H7 (cell line): ENCODE measurements around the gene CPSF4L. TPM values are rescaled to one million over a fixed set of nuclear protein-coding genes. Genes with fewer than 3 reads are reported as not detected.
A peak's percentile ranks its signal among the peaks of the same experiment; 100 is the strongest.

Source experiments
- DNase-seq: peaks from one replicate; pipeline ENCODE4 v3.0.0; 2012
- H3K27me3 ChIP-seq: 2 replicates; pipeline ENCODE4 v1.6.0; 2011; ENCODE audit warnings: mild to moderate bottlenecking, low read length; ENCODE audit not compliant: control insufficient read depth, insufficient read depth
- H3K36me3 ChIP-seq: replicated peaks from 2 replicates; pipeline ENCODE4 v1.5.1; 2011; ENCODE audit warnings: low read length; ENCODE audit not compliant: control insufficient read depth, insufficient read depth
- H3K4me3 ChIP-seq: 2 replicates; pipeline ENCODE4 v1.5.1; 2011; ENCODE audit warnings: low read depth, mild to moderate bottlenecking, control low read depth, low read length, moderate library complexity; ENCODE audit not compliant: insufficient read depth
- total RNA-seq: library from RNA; depleted of rRNA; stranded (reverse); fragments of >200 nt; shearing (Covaris generic); gene quantifications from 2 replicates; pipeline ENCODE4 v1.2.3, GENCODE V29; 2014

CPSF4L gene
- total RNA-seq, 1 experiment from 2014 or later, result not detected

DNA sequence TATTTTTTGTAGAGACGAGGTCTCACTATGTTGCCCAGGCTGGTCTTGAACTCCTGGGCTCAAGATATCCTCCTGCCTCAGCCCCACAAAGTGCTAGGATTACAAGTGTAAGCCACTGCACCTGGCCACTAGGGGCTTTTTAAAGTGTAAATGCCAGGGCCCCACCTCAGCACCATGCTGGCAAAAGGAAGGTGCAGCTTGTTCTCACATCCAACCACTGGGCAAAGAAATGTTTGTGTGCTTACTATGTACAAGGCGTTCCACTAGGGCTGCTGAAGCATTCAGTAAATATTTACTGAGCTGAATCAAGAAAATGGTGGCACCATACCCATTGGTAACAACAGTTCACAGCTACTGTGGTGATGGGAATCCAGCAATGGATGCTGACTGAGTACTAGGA is 46.2 kb downstream of the CPSF4L start:
- no peak overlapping the region for H3K4me3 ChIP-seq
- no peaks in the 10 kb centered on the region for H3K27me3 ChIP-seq
- DNase-seq, result peak; percentile 41
- no peaks in the 10 kb centered on the region for H3K36me3 ChIP-seq

DNA sequence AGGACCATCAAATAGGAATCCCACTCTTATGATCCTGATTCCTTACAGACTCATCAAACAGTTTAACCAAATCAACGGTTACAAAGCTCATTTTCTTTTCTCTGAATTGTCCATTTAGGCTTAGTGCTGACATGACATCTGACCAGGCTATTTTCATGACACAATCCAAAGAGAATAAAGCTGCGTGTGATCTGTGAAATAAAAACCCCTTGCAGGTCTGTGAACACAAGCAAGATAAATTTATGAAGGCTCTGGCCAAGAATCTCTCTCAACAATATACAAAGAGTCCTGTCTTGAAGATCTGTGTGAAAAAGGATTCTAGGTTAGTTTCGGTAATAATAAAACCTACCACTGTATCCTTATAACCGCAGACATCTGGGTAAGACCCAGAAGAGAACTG is 46.8 kb downstream of the CPSF4L start:
- no peak for DNase-seq
- no peak overlapping the region for H3K4me3 ChIP-seq

DNA sequence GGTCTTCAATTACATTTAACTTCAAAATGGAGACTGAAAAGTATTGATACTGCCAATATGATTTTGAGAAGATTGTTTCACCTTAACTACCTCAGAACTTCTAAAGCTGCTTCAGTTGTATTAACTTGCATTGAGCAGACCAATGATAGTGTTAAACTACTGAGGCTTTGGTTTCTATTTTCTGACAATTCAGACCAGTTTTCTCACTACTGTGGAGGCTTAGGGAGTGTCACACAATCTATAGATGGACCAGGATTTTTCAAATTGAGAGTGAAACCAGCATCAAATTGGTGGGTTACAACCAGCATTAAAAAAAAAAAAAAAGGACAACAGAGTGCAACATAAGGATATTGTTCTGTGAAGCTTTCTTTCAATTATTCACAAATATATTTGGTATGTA is 47.7 kb downstream of the CPSF4L start:
- Histone ChIP-seq H3K27me3 (no peaks in the 10 kb centered on the region), H3K36me3 (peaks cover 3% of the 10 kb centered on the region), H3K4me3 (no peak overlapping the region)
- no peak for DNase-seq

More for the DNA sequence above, 46.8 kb downstream of the CPSF4L start:
- Histone ChIP-seq H3K36me3 (no peaks in the 10 kb centered on the region), H3K27me3 (no peaks in the 10 kb centered on the region)

DNA sequence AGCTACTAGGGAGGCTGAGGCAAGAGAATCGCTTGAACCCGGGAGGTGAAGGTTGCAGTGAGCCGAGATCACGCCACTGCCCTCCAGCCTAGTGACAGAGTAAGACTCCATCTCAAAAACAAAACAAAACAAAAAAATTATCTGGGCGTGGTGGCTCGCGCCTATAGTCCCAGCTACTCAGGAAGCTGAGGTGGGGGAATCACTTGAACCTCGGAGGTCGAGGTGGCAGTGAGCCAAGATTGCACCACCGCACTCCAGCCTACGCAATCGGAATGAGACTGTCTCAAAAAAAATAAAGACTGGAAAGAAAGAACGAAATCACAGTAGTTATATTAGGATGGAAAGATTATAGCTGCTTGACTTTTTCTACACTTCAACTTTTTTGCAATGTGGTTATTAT is 49.9 kb downstream of the CPSF4L start:
- H3K27me3 ChIP-seq, result no peaks in the 10 kb centered on the region
- H3K4me3 ChIP-seq, result no peak overlapping the region
- DNase-seq, result no peak
- H3K36me3 ChIP-seq, result peaks cover 13% of the 10 kb centered on the region

DNA sequence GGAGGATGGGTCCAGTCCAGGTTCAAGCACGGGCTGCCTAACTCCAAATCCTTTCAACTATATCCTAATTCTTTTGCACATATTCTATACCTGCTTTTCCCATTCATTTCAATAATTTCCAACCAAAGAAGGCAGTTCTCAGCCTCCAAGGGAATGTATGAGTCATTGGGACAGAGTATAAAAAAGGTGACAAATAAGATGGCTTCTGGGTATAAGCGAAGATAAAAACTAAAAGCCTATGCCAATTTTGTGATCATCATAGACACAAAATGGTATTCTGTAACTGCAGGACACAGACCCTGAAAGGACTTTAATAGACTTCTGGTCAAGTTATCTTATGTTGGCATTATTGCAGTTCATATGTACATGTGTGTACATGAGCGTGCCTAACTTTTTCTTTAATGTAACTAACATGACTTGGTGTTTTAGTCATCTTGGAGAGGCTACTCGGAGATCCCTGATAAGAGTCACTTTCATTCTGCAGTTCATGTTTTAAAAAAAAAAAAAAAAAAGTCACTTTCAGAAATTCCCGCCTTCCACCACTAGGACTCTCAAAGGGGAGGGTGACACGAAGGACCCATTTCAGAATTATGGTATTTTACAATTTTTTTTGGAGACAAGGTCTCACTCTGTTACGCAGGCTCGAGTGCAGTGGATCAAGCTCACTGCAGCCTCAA is 51.5 kb downstream of the CPSF4L start:
- DNase-seq, result peak; percentile 79

DNA sequence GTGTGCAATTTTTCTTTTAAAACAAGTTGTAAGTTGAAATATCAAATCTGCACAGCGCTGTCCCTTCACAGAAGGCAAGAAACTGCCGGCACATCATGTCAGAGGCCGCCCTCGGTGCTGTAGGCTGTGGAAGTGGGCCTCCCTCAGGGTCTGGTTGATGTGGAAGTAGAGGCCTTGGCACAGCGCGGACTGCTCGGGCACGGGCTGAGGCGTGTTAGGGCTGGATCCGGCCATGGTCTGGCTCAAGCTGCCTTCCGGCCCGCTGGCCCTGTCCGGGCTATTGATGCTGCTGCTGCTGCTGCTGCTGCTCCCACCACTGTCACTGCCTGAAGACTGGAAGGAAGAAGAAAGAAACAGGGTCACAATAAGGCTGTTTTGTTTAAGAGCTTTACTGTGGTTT is 52.2 kb downstream of the CPSF4L start:
- DNase-seq, result no peak
- Histone ChIP-seq H3K27me3 (no peaks in the 10 kb centered on the region), H3K36me3 (peaks cover 24% of the 10 kb centered on the region), H3K4me3 (no peak overlapping the region)

More for the DNA sequence above, 51.5 kb downstream of the CPSF4L start:
- peaks cover 24% of the 10 kb centered on the region for H3K36me3 ChIP-seq
- H3K27me3 ChIP-seq, result no peaks in the 10 kb centered on the region
- H3K4me3 ChIP-seq, result no peak overlapping the region

DNA sequence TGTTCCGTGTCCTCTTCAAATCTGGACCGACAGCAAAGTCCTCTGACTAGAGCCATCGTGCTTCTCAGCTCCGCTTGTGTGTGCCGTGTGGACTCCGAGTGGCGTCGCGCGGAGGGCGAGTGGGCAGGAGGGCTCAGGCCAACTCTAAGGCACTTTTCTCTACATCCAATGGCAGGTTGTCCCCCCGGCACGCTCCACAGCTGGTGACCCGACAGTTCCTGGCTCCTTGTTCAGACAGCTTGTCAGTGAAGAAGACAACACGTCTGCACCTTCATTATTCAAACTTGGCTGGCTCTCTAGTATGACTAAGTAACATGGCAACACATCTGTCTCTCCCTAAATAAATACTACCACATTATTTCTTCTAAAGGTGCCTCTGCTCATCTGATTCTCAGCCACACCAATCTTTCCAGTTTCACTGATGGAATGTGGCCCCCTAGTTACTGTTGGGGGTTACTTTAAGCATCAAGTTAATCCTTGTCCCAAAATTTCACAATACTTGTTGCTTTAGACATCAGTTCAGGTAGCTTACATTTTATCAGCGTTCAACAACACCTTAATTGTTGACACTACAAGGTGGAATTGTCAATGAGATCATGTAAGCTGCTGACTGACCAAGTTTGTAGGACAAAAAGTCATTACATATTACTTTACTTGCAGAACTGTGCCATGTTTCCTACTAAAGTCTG is 53.4 kb downstream of the CPSF4L start:
- DNase-seq, result no peak
- H3K4me3 ChIP-seq, result no peak overlapping the region
- no peaks in the 10 kb centered on the region for H3K27me3 ChIP-seq
- peaks cover 29% of the 10 kb centered on the region for H3K36me3 ChIP-seq

DNA sequence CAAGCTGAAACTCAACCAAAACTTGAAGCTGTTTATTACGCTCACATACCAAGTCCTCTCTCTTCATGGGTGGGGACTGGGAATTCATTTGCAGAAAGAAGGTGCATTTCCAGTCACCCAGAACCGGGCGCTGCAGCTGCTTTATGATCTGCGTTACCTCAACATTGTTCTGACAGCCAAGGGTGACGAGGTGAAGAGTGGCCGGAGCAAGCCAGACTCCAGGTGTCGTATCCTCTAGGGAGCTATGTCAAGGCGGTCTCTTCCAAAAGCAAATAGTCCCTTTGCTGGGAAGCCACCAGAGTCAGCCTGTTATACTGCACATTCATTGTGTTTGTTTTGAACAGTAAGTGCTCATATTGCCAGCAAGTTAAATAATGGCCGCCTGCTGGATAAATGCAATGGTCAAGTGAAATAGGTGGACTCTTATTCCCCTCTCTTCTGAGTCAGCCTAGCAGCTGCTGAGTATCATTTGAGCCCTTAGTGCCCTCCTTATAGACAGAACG is 56.2 kb downstream of the CPSF4L start:
- DNase-seq, result no peak
- Histone ChIP-seq H3K4me3 (no peak overlapping the region), H3K36me3 (peaks cover 47% of the 10 kb centered on the region), H3K27me3 (no peaks in the 10 kb centered on the region)

DNA sequence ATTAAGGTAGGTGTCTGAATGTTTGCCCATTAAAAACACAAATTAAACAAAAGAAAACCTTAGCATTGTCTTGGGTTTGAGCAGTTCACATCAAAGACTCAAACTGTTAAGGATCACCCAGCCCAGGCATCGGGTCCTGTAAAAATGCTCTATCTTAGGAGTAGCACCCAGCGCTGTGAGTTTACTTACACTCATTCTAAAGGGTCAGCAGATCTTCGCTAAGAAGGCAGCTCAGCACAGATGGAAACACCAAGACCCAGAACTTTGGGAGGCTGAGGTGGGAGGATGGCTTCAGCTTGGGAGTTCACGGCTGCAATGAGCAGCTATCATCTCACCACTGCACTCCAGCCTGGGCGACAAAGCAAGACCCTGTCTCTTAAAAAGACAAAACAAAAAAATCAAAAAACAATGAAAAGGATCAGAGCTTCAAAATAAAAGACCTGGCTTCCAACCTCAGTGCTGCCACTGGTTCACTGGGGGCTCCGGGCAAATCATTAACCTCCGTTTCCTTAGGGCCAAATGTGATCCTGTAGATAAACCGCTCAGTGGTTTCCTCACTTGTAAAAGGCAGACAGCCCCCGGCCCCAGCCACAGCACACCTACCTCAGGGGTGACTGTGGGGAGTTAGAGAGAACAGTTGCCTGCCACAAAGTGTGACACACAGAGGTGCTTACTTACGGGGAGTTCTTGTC is 57.7 kb downstream of the CPSF4L start:
- no peak for DNase-seq
- peaks cover 54% of the 10 kb centered on the region for H3K36me3 ChIP-seq
- no peaks in the 10 kb centered on the region for H3K27me3 ChIP-seq
- no peak overlapping the region for H3K4me3 ChIP-seq

DNA sequence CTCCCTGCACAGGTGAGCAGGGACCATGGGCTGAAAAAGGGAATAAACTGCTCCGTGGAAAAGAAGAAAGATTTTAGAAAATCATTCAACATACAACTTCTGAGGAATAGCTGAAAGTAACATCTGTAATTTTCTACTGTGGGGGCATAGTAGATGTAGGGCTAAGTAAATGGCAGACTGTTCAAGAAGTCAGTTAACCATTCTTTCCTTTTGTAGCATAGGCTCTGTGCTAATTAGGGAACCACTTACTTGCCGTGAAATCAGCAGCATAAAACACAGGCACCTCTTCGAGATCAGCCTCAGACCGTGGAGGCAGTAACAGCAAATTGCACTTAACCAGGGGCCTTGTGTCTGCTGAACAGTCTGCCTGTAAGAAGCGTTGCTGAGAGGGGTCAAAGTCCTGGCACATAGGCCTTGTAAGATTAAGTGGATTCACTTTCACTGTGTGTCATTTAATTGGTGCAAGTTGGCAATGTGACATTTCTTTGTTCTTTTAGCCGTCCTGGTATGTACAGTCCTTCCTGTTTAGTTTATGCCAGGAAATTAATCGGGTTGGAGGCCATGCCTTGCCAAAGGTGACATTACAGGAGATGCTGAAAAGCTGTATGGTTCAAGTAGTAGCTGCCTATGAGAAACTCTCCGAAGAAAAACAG is 58.4 kb downstream of the CPSF4L start:
- Histone ChIP-seq H3K27me3 (no peaks in the 10 kb centered on the region), H3K4me3 (no peak overlapping the region), H3K36me3 (peaks cover 54% of the 10 kb centered on the region)
- no peak for DNase-seq

DNA sequence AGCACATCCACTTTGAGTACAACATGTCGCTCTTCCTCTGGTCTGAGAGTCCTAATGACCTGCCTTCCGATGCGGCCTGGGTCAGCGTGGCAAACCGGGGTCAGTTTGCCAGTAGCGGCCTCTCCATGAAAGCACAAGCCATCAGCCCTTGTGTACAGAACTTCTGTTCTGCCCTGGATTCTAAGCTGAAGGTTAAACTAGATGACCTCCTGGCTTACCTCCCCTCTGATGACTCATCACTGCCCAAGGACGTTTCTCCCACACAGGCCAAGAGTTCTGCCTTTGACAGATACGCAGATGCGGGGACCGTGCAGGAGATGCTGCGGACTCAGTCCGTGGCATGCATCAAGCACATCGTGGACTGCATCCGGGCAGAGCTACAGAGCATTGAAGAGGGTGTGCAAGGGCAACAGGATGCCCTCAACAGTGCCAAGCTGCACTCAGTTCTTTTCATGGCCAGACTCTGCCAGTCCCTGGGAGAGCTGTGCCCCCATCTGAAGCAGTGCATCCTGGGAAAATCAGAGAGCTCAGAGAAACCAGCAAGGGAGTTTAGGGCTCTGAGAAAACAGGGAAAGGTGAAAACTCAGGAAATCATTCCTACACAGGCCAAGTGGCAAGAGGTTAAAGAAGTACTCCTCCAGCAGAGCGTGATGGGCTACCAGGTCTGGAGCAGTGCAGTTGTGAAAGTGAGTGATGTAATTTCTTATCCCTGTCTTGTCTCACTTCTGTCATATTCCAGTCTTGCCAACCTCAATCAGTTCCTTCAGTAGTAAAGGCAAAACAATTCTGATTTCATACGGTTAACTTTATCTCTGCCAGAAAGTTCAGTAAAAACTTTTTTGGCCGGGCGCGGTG is 60.2 kb downstream of the CPSF4L start:
- Histone ChIP-seq H3K4me3 (no peak overlapping the region), H3K36me3 (peaks cover 62% of the 10 kb centered on the region), H3K27me3 (no peaks in the 10 kb centered on the region)
- no peak for DNase-seq

DNA sequence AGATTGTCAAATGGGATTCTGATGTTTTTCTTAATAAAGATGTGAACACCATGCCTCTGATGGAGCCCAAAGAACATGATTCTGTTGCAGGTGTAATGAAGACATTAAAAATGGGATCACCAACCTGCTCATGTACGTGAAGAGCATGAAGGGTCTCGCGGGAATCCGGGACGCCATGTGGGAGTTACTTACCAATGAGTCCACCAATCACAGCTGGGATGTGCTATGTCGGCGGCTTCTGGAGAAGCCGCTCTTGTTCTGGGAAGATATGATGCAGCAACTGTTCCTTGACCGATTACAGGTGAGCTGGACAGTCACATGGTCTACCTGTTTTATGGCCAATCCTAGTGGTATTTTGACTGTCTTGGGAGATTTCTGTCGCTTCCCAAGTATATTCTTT is 61.2 kb downstream of the CPSF4L start:
- H3K4me3 ChIP-seq, result no peak overlapping the region
- H3K36me3 ChIP-seq, result peaks cover 54% of the 10 kb centered on the region
- H3K27me3 ChIP-seq, result no peaks in the 10 kb centered on the region
- no peak for DNase-seq

DNA sequence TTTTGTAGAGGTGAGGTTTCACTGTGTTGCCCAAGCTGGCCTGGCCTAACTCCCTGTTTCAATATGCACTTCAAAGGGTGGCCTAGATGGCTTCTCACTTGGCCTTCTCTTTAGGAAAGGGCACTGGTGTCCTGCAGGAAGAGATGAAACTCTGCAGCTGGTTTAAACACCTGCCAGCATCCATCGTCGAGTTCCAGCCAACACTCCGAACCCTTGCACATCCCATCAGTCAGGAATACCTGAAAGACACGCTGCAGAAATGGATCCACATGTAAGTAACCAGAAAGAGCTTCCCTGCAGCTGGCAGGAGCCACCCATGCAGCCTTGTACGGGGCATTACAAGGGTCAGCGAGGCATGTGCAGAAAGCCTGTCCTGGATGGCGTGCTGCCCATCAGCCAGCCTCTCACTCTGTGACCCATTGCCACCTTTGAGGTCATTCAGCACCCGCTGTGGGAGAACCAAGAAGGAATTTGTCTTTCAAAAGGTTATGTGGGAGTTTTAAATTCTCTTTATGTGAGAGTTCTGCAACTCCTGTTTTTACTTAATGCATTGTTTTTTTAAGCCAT is 61.8 kb downstream of the CPSF4L start:
- H3K4me3 ChIP-seq, result no peak overlapping the region
- DNase-seq, result no peak
- H3K36me3 ChIP-seq, result peaks cover 52% of the 10 kb centered on the region
- H3K27me3 ChIP-seq, result no peaks in the 10 kb centered on the region

DNA sequence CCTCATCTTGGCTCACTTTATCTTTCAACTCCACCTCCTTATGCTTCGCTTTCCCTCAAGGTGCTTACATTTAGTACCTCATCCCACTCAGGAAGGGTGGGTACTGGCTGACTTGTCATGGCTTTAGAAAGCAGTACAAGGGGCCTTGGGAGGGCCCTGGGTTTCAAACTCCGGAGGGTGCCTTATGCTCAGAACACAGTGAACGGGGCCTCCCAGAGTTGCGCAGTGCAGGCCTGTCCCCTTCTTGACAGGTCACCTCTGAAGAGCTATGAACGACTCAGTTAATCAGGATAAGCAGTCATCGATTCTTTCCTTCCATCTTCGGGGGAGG is 62.8 kb downstream of the CPSF4L start:
- Histone ChIP-seq H3K27me3 (no peaks in the 10 kb centered on the region), H3K4me3 (no peak overlapping the region), H3K36me3 (peaks cover 52% of the 10 kb centered on the region)
- DNase-seq, result no peak
